EH (cell line): ENCODE data around the gene KPNA1.
"Not testable (repeated sequence)": the region's sequence is repeated elsewhere in the genome, so short reads cannot be mapped to it uniquely, and the experiment has no call there.

Experiments
- DNase-seq: peaks from one replicate; pipeline ENCODE4 v3.0.0-alpha.2; 2015; ENCODE audit warnings: low read depth

The KPNA1 gene

GRCh38 chr3:122475316-122475715 is 39.4 kb downstream of the KPNA1 start:
- peak; percentile 34 for DNase-seq

- no peak for DNase-seq
These were observed 45.1 kb downstream of the KPNA1 start for GRCh38 chr3:122469659-122470058.

GRCh38 chr3:122468896-122469533 is 45.7 kb downstream of the KPNA1 start:
- no peak for DNase-seq

- no peak for DNase-seq
These were observed 48.0 kb downstream of the KPNA1 start for GRCh38 chr3:122466701-122467240.

- no peak for DNase-seq
These were observed 50.1 kb downstream of the KPNA1 start for GRCh38 chr3:122464659-122465058.

- no peak for DNase-seq
These were observed 52.3 kb downstream of the KPNA1 start for GRCh38 chr3:122462406-122462805.

GRCh38 chr3:122461806-122462205 is 52.9 kb downstream of the KPNA1 start:
- DNase-seq, result no peak

- DNase-seq, result peak; percentile 65
These were observed 55.7 kb downstream of the KPNA1 start for GRCh38 chr3:122458992-122459391.

- no peak for DNase-seq
These were observed 57.0 kb downstream of the KPNA1 start for GRCh38 chr3:122457706-122458105.

- DNase-seq, result no peak
These were observed 58.7 kb downstream of the KPNA1 start for GRCh38 chr3:122456074-122456473.

- DNase-seq, result no peak
These were observed 63.4 kb downstream of the KPNA1 start for GRCh38 chr3:122451371-122451770.

GRCh38 chr3:122448218-122448617 is 66.5 kb downstream of the KPNA1 start:
- not testable (repeated sequence) for DNase-seq

GRCh38 chr3:122444491-122444887 is 70.2 kb downstream of the KPNA1 start:
- not testable (repeated sequence) for DNase-seq

- not testable (repeated sequence) for DNase-seq
These were observed 70.8 kb downstream of the KPNA1 start for GRCh38 chr3:122443762-122444490.

GRCh38 chr3:122443090-122443489 is 71.6 kb downstream of the KPNA1 start:
- DNase-seq, result no peak

GRCh38 chr3:122435950-122436349 is 78.8 kb downstream of the KPNA1 start:
- no peak for DNase-seq

- no peak for DNase-seq
These were observed 84.4 kb downstream of the KPNA1 start for GRCh38 chr3:122430371-122430770.

- DNase-seq, result peak; percentile 8
These were observed 86.8 kb downstream of the KPNA1 start for GRCh38 chr3:122427857-122428471.

- DNase-seq, result no peak
These were observed 92.9 kb downstream of the KPNA1 start for GRCh38 chr3:122421836-122422235.

- DNase-seq, result no peak
These were observed 93.6 kb downstream of the KPNA1 start for GRCh38 chr3:122421101-122421500.

GRCh38 chr3:122416966-122417365 is 97.8 kb downstream of the KPNA1 start:
- peak; percentile 27 for DNase-seq

GRCh38 chr3:122415762-122416654 is 98.7 kb downstream of the KPNA1 start, which contains the start of gene WDR5B:
WDR5B (minus strand) TSS chr3:122416062; CDS start chr3:122415528, 534 bp downstream.
- DNase-seq, result peak; percentile 97
